ENCODE results near the gene NOL4.

NOL4 gene

DNA sequence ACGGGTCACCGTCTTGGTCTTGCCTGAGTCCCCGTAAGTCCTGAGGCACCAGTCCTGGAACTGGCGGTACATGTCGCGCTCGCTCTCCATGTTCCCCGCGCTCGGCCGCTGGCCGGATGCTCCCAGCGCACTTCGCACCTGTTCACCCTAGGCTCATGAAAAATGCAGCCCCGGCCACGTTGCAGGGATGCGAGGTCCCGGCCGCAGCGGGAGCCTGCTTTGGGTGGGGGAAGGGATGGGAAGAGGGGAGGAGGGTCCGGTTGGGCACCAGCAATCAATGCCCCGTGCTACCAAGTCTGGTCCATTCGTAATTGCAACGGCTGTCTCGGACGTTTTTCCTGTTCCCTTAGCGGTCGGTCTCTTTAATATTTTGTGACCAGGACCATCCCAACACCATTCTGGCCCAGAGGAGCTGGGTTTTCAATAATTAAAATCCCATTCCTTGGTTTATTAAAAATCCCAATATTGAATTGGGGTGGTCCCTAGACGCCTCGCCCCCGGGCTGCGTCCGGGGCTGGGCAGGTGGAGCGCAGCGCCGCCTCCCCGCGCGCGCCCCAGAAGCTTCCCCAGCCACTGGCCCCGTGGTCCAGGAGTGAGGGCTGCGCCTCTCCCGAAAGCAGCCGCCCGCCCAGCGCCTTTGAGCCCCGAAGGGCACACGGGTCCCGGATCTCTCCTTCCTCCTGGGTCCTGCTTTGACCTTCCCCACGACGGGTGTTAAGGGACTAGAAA lies 1.4 kb downstream of the NOL4 start:
- peaks cover 77% of the 10 kb centered on the region for H3K27me3 ChIP-seq
- H3K27ac ChIP-seq = no peak overlapping the region
- H3K9me3 ChIP-seq = no peaks in the 10 kb centered on the region
- TF ChIP-seq, protein P1, sequence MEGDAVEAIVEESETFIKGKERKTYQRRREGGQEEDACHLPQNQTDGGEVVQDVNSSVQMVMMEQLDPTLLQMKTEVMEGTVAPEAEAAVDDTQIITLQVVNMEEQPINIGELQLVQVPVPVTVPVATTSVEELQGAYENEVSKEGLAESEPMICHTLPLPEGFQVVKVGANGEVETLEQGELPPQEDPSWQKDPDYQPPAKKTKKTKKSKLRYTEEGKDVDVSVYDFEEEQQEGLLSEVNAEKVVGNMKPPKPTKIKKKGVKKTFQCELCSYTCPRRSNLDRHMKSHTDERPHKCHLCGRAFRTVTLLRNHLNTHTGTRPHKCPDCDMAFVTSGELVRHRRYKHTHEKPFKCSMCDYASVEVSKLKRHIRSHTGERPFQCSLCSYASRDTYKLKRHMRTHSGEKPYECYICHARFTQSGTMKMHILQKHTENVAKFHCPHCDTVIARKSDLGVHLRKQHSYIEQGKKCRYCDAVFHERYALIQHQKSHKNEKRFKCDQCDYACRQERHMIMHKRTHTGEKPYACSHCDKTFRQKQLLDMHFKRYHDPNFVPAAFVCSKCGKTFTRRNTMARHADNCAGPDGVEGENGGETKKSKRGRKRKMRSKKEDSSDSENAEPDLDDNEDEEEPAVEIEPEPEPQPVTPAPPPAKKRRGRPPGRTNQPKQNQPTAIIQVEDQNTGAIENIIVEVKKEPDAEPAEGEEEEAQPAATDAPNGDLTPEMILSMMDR (IDR thresholded peaks at IDR 0.05) = no peak
- no peaks in the 10 kb centered on the region for H3K36me3 ChIP-seq
- no peak overlapping the region for H3K4me3 ChIP-seq (ENCODE audit: low read depth in 1 of 2, low read length in 1 of 2)
- H3K4me1 ChIP-seq (ENCODE audit: control insufficient read depth in 1 of 2, insufficient read depth in 1 of 2, low read depth in 1 of 2, low read length in 1 of 2) = no peaks in the 10 kb centered on the region

DNA sequence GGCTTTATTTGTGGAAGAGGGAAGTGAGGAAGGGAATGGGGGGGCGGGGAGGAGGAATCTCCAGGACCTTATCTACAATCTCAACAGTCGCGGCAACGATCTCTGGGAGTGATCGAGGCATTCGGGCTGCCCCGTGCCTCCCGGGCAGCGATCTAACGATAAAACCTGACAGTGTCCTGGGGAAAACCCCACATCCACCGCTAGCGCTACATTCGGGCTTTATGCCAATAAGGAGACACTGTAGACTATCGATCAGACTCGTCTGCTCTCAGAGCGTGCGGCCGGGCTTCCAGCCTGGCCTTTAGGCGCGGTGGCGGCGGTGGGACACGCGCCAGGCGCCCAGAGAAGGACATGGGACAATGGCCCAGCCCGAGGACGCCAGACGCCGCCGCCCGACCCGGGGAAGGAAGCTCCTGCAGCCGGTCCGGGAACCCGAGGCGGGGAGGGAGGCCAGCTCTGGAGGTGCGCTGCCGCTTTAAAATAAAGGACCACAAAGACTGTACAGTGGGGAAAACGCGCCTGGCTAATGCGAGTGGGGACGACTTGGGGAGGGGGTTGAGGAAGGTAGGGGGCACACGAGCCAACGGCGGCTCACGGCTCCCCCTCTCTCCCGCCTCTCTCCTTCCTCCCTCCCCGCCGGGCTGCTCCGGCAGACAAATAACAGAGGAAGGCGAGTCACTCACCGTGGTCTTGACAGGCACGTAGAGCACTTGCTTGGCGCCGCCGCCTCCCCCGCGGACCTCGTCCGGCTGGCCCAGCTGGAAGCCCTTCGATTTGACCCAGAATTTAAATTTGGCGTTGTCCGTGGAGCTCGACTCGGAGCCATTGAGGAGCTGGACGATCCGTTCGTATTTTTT lies 2.2 kb downstream of the NOL4 start:
- no peaks in the 10 kb centered on the region for H3K9me3 ChIP-seq
- TF ChIP-seq, protein P1 (IDR thresholded peaks at IDR 0.05) = no peak
- no peaks in the 10 kb centered on the region for H3K36me3 ChIP-seq
- no peak overlapping the region for H3K4me3 ChIP-seq (ENCODE audit: low read depth in 1 of 2, low read length in 1 of 2)
- no peaks in the 10 kb centered on the region for H3K4me1 ChIP-seq (ENCODE audit: control insufficient read depth in 1 of 2, insufficient read depth in 1 of 2, low read depth in 1 of 2, low read length in 1 of 2)
- H3K27ac ChIP-seq = no peak overlapping the region
- H3K27me3 ChIP-seq = peaks cover 77% of the 10 kb centered on the region

DNA sequence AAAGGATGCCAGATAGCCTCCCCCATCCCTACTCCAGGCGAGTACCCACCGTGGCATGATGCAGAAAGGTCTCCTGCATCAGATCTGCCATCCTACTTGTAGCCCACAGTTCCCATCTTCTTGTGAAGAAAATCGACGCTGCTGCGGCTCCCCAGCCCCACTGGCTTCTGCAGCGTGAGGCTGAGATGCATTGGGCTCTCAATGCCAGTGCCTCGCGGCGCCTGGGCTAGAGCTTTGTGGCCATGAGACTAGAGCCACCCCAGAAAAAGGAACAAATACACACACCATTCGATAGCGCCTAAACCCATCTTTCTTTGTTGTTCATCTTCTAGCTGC lies 2.8 kb downstream of the NOL4 start:
- H3K27ac ChIP-seq = no peak overlapping the region
- TF ChIP-seq, protein P1 (IDR thresholded peaks at IDR 0.05) = no peak
- H3K4me1 ChIP-seq (ENCODE audit: control insufficient read depth in 1 of 2, insufficient read depth in 1 of 2, low read depth in 1 of 2, low read length in 1 of 2) = no peaks in the 10 kb centered on the region
- H3K36me3 ChIP-seq = no peaks in the 10 kb centered on the region
- peaks cover 75% of the 10 kb centered on the region for H3K27me3 ChIP-seq
- H3K4me3 ChIP-seq (ENCODE audit: low read depth in 1 of 2, low read length in 1 of 2) = no peak overlapping the region
- no peaks in the 10 kb centered on the region for H3K9me3 ChIP-seq

DNA sequence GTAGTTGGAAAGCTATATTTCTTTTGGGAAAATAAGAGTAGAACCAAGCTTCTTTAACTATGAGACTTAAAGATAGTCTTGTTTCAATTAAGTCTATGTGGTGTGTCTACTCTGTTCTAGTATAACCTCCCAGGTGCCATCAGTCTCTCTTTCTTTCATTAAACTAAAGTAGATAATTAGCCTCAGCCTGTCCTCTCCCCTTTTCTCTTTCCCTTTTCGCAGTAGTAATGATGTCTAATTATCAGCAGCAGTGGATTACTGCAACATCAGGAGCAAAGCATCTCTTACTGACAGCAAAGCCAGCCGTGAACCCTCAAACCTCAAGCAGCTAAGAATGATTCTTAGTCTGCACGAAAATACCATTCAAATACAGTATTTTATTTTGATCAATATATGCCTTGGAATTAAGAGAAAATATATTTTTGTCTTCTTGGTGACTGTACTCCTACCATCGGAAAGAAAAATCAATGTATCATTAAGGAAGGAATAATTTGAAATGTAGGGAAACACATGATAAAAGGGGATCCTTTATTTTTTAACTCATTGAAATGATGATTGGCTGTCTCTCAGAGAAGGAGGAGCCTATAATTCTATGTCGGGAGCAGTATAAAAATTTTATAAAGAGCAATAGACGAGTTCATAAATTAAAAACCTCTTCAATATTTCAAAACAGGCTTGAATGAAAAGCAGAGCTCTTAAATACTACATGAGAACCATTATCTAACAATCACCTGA lies 4.5 kb downstream of the NOL4 start:
- no peaks in the 10 kb centered on the region for H3K9me3 ChIP-seq
- H3K36me3 ChIP-seq = no peaks in the 10 kb centered on the region
- no peak overlapping the region for H3K4me3 ChIP-seq (ENCODE audit: low read depth in 1 of 2, low read length in 1 of 2)
- no peaks in the 10 kb centered on the region for H3K4me1 ChIP-seq (ENCODE audit: control insufficient read depth in 1 of 2, insufficient read depth in 1 of 2, low read depth in 1 of 2, low read length in 1 of 2)
- no peak overlapping the region for H3K27ac ChIP-seq
- peaks cover 58% of the 10 kb centered on the region for H3K27me3 ChIP-seq
- TF ChIP-seq, protein P1 (IDR thresholded peaks at IDR 0.05) = no peak

DNA sequence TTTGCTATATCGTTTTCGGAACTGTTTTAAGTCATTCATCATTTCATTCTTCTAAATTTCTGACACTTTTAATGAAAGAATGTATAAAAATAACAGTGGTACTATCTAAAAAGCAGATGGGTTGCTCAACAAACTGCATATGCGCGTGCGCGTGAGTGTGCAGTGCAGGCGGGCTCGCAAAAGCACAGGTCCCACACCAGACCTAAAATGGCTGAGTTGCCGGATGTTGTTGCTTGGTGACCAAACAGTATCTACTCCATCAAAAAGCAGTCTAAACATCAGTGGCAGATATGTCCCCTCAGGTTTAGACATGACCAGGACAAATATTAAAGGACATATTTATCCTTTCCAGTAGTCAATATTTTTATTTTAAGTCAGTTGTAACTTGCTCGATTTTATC lies 5.1 kb downstream of the NOL4 start:
- Histone ChIP-seq H3K27me3 (peaks cover 53% of the 10 kb centered on the region), H3K9me3 (no peaks in the 10 kb centered on the region), H3K36me3 (no peaks in the 10 kb centered on the region), H3K4me1 (ENCODE audit: control insufficient read depth in 1 of 2, insufficient read depth in 1 of 2, low read depth in 1 of 2, low read length in 1 of 2) (no peaks in the 10 kb centered on the region), H3K4me3 (ENCODE audit: low read depth in 1 of 2, low read length in 1 of 2) (no peak overlapping the region), H3K27ac (no peak overlapping the region)
- TF ChIP-seq, protein P1 (IDR thresholded peaks at IDR 0.05) = no peak

All from neutrophil (primary cell).